HG03280 (cell line): ENCODE measurements around the gene SERPING1.

ENCODE experiments used
- ATAC-seq: cut with Tn5 transposase; IDR thresholded peaks from one replicate; pipeline ENCODE4 v1.9.1; 2021; ENCODE audit warnings: mild to moderate bottlenecking, moderate library complexity; ENCODE audit not compliant: unreplicated experiment

SERPING1 gene

DNA sequence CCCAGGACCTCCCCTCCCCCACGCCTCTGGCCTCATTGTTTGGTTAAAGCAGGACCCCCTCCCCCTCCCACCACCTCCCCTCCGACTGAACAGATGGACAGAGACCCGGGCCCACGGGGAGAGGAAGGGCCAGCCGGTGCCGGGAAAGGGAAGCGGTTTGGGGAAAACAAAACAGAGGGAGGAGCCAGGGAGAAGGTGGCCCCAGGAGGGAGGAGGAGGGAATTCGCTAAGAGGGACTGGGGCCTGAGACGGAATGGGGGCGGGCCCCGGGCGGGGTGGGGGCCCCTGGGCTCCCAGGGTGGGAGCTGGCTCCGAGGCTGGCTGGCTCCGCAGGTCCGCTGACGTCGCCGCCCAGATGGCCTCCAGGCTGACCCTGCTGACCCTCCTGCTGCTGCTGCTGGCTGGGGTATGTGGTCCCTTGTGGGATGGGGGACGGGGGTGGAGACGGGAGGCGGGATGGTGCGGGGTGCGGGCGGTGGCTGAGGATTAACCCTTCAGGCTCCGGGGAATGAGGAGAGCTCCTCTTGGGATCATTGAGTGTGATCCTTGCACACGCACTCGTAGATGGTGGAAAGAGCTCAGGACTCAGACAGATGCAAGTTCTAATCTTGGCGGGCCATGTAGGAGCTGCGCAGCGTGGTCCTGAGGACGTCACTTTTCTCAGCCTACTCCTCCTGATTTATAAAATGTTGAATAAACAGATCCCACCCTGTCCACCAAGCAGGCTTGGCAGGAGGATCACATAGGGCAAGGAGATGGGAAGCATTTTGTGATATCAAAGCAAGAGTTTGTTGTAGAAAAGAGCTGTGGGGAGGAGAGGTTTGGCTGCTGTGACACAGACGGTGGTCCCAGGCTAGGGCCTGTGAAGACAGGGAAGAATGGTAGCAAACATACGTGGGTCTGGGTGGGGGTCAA, 688 bp downstream of the SERPING1 start:
- ATAC-seq: no peak

DNA sequence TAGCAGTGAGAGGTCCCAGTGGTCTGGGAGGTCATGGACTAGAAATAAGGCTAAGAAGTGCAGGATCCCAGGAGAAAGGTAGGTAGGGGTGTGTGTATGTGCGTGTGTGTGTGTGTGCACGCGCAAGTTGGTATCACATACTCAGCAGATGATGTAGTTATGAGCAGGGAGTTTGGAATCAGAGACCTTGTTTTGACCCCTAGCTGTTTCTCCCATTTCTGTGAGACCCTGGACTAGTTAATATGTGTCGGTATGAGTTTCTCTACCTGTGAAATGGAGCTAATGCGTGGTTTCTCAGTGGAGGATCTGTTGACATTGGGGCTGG, 1.3 kb downstream of the SERPING1 start:
- ATAC-seq: no peak

DNA sequence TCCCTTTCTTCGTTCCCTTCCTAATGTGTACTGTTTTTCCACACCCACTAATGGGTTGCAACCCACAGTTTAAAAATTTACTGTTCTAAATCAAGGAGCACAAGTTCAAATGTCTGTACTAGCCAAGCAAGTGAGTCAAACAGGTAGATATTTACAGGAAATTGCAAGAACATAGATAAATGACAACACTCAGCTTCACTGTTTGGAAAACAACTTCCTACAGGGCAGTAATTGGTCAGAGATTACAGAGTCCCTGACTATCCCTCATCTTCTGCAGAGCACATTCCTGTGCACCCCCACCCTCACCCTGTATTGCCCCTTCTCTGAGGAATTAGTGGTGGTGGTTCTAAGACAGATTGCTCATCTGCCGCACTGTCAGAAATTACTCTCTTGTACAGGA, 1.9 kb downstream of the SERPING1 start:
- no peak for ATAC-seq

DNA sequence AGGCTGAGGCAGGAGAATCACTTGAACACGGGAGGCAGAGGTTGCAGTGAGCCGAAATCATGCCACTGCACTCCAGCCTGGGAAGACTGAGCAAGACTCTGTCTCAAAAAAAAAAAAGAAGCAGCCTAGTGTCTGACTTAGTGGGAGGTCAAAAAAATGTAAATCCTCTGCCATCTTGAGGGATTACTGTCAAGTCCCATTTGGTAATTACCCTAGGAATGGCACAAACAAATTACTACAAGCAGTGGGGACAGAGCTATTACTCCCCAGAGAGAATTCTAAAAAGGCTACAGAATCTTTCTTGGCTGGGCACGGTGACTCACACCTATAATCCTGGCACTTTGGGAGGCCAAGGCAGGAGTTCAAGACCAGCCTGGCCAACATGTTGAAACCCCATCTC, 3.8 kb downstream of the SERPING1 start:
- no peak for ATAC-seq

DNA sequence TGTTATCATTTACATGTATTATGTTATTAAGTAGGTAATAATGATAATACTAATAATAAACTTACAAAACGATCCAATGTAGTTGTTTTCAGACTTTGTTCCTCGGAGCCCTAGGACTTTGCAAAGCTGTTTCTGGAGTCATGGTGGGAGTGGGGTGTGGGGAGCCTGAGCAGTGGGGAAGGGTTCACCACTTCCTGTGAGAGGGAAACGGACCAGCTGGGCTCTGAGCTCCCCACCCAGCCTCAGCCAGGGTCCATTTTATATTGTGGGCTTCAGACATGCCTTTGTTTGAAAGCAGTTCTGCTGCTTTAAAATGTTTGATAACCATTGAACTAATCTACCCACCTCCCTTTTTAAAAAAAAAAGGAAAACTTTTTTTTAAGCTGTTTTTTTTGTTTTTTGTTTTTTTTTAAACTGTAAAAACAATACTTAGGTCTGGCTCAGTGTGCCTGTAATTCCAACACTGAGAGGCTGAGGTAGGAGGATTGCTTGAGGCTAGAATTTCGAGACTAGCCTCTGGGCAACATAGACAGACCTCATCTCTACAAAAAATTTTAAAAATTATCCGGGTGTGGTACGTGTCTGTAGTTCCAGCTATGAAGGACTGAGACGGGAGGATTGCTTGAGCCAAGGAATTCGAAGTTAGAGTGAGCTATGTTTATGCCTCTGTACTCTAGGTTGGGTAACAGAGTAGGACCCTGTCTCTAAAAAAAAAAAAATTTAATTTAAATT, 7.0 kb downstream of the SERPING1 start:
- ATAC-seq: no peak

DNA sequence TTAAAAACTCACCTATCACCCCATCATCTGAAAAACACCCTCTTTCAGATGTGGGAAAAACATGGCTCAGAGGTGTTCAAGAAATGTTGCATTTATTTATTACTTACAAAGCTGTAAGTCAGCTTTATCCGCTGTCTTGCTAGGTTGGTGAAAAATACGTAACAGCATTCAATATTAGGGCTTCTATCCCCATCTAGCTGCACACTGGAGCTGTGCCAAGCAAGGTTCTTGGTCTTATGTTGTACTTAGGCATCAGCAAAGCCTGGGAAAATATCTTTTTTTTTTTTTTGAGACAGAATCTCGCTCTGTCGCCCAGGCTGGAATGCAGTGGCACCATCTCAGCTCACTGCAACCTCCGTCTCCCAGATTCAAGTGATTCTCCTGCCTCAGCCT, 7.5 kb downstream of the SERPING1 start:
- no peak for ATAC-seq

DNA sequence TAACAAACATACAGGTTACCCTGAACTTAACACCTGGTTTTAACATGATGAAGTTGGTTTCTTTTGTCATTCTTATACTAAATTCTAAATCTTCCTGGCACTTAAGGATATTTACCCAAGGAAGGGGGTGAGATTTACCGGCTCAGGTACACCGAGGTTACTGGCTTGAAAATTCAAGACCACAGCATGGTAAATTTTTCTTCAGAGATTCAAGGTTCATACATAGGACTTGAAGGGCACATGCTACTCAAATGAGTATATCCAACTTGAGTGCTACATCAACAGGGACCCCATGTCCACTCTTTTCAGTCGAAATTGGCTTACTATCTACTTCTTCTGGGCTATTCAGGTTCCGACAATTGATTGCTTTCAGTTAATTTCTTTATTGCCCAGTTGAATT, 12.7 kb downstream of the SERPING1 start:
- ATAC-seq: no peak

DNA sequence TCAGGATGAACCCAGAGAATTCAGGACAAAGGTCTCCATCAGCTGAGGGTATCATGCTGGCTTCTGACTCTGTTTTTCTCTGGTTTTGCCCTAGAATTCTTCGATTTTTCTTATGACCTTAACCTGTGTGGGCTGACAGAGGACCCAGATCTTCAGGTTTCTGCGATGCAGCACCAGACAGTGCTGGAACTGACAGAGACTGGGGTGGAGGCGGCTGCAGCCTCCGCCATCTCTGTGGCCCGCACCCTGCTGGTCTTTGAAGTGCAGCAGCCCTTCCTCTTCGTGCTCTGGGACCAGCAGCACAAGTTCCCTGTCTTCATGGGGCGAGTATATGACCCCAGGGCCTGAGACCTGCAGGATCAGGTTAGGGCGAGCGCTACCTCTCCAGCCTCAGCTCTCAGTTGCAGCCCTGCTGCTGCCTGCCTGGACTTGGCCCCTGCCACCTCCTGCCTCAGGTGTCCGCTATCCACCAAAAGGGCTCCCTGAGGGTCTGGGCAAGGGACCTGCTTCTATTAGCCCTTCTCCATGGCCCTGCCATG, 16.8 kb downstream of the SERPING1 start:
- ATAC-seq: no peak

DNA sequence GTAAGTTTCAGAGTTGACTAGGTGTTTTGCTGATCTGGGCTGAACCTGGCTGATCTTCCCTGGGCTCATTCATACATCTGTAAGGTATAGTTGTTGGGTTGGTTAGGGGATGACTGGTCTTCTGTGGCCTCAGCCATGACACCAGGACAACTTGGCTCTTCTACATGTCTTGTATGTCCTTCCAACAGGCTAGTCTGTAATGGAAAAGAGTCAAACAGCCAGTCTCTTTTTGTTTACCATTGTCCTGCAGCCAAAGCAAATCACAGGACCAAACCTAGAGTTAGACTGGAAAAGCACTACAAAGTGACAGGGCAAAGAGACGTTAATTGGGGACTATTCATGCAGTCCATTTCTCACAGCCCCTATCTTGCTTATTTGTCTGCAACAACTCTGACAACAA, 17.8 kb downstream of the SERPING1 start:
- ATAC-seq: no peak

DNA sequence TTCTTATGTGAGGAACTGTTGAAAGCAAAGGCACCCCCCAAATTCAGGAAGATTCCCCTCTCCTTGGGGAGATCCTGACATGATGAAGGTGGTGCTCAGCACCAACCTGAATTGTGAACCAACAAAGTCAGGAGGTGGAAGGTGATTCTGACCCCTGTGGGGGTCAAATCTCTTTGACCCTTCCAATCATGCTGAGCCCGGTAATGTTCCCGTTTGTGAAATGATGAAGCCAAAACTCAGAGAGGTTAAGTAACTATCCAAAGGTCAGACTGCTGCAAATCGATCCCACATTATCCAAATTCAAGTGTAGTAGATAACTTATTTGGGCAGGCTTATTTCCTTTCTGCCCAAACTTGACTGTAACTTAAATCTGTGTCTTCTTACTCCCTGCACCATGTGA, 19.1 kb downstream of the SERPING1 start:
- ATAC-seq: no peak

DNA sequence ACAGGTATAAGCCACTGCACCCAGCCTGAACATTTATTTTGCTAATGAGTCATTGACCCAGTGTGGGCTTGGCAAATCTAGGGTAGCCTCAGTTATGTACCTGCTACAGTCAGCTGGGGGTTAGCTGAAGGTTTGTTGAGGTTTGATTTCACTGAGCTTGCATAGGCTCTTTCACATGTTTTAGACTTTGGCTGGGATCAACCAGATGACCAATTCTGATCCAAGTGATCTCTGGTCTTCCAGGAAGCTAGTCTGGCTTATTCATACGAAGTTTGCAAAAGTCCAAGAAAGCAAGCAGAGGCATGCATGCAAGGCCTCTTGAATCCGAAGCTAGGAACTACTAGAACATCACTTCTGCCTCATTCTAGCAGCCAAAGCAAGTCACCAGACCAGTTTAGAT, 21.0 kb downstream of the SERPING1 start:
- no peak for ATAC-seq

DNA sequence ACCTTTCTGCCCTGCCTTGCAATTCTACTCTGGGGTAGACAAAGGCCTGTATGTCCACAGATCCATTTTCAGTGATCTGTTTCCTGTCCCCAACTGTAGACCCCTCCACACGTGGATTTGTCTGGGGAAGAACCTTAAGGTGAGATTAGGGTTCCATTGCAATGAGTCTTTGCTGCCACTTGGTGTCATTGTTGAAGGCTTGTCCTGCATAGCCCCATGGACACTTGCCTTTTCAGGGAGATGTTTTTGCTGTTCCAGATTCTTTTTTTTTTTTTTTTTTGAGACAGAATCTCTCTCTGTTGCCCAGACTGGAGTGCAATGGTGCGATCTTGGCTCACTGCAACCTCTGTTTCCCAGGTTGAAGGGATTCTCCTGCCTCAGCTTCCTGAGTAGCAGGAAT, 21.8 kb downstream of the SERPING1 start:
- ATAC-seq: no peak

DNA sequence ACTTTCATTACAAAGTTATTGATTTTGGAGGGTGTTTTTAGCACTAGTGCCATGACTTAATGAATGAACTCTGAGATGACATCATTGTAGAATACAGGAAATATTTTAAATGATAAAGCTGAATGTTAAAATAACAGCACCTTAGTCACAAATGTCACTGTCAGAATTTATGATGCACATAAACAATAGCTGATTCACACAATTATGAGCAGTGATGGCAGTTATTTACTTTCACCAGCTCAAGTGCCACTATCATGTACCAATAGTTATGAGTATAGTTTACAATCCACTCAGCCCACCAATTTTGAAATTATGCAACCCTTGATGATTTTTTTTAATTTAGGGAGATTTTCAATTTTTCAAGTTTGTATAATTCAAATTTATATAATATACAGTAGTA, 23.0 kb downstream of the SERPING1 start:
- ATAC-seq: no peak

DNA sequence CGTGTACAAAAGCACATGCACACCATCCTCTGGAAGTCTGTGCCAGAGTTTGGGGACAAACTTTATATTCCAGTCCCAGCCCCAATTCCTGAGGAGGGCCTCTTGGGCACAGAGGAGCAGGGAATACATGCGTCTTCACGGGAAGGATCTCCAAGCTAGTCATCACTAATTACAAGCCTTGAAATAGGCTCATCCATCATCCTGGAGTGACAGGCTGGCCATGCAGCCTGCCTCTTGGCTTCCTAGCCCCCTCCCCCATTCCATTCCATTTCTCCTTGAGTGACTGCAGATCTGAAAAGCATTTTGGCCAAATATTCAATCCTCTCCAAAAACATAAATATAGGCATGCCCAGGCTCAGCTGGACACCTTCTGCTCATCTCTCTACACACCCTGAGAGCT, 24.8 kb downstream of the SERPING1 start:
- no peak for ATAC-seq

DNA sequence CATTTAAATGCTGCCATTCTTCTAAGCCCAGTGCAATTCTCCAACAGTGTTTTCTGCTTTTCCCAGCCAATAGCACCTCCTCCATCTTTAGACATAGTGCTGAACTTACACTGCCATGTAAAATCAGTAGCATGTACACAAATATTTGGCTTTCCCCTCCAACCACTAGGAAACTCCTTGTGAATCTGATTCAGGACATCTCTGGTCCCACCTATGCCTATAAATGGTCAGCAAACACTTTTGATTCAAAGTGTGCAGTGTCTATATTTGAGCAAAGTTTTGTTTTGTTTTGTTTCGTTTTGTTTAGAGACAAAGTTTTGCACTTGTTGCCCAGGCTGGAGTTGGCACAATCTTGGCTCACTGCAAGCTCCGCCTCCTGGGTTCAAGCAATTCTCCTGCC, 27.4 kb downstream of the SERPING1 start:
- no peak for ATAC-seq

DNA sequence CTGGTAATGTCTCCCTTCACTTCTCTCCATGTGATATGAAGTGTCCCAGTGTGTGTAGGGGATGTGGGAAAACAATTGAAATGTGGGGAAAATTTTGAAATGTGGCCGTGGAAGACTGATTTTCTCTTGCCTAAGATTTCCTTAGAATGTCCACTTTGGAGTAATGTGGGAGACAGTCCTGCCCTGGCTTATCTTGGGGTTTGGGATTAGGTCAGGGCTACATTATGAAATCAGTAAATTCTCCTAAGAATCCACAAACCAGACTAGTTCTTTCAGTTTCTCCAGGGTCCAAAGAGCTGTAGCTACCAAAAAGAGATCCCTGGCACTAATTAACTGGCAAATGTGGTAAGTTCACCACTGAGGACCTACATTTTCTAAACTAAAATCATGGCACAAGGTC, 29.4 kb downstream of the SERPING1 start:
- ATAC-seq: no peak

DNA sequence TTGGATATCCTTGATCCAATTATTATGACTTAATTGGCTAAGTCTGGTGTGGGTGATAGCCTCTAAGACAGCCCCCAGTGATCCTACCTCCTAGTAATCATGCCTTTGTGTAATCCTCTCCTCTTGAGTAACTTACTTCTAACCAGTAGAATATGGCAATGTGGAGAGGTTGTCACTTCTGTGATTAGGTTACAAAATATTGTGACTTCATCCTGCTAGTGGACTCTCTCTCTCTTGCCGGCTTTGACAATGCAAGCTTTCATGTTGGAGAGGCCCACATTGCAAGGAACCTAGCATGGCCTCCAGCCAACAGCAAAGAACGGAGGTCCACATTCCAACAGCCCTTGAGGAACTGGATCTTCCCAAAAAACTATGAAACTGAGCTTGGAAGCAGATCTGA, 32.7 kb downstream of the SERPING1 start:
- no peak for ATAC-seq

DNA sequence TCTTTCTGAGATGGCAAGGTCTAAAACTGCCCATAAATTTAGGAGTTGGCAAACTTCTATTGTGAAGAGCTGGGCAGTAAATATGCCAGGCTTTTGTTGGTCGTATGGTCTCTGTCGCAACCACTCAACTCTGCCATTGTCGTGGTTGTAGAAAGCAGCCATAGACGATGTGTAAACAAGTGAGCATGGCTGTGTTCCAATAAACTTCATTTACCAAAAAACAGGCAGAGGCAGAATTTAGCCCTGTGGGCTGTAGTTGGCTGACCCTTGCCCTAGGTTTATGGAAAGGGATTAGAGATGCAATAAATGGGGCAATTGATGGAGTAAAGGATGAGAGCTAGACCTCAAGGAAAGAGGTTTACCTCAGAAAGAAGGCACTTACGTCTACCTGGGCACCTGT, 34.6 kb downstream of the SERPING1 start:
- no peak for ATAC-seq

DNA sequence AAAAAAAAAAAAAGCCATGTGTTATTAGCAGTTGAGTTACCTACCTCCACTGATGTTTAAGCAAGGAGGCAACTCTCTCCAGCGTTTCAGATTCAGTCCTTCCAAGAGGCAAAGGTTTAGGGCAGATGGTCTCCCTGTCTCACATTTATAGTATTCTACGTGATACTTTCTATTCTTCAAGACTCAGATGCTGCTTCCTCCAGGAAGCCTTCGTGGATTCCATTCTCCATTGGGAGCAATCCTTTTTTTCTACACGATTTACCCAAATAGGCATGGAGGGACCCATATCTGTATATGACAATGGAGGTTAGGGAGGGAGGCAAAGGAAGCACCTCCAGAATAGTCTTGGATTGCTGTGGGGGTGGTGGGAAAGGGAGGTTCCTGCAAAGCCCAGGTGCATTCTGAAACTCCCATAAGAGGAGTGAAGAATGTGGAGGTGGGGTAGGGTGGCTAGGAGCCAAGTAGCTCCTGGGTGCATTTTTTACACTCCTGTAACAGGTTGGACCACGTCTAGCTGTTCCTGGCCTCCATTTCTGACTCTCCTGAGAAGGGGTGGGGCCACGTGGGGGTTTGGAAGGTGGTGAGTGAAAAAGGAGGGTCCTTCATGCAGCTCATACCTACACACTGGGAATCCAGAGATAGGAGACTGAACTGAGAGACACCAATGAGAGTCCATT, 36.0 kb downstream of the SERPING1 start:
- no peak for ATAC-seq

DNA sequence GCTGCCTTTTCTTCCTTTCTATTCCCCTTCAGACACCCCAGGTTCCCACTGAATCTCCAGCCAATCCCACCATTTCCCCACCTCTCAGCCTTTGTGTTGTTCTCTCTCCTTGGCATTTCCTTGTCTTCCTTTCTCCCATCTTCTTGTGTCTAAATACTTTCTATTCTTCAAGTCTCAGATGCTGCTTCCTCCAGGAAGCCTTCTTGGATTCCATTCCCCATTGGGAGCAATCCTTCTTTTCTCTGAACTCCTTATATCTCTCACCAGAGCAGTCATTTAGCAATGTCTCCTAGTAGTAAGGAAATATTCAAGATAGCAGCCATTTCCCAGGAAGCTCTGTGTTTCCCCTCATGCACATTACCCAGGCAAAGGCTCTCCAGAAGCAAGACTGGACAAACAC, 36.8 kb downstream of the SERPING1 start:
- no peak for ATAC-seq

DNA sequence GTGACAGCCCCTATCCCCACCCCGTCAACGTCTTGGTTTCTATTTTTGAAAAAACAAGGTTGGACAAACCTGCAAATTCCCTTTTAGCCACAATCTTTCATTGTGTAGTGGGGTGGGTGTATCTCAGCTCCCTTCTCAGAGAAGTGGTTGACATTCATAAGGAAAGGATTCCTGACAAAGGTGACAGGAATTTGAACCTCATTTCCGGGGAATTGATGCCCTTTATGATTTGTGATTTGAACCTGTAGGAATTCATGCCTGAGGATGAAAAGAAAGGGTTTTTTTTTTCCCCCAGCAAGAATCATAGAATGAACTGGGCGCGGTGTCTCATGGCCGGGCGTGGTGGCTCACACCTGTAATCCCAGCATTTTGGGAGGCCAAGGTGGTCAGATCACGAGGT, 37.8 kb downstream of the SERPING1 start:
- ATAC-seq: no peak

DNA sequence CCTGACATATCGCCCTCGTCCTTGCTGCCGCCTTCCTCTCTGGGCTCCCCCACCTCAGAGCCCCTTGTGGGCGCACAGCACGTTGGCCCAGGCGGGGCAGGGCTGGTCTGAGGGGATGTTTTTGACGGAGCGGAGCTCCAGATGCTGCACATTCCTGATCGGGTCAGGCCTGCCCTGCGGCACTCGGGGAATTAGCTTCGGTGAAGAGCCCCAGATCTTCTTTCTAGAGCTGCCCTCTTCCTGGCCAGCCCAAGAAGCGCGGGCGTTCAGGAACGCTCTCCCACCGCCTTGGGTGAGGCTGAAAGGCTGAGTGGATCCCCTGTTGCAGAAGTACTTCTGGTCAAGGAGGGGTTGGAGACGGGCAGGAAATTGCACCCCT, 40.1 kb downstream of the SERPING1 start:
- no peak for ATAC-seq
